Sciatic nerve (tissue), 2 donors: ENCODE data around the gene CDK9. TPM values are rescaled to one million over a fixed set of nuclear protein-coding genes. Genes with fewer than 3 reads are reported as not detected.

Experiments
- ATAC-seq: fragments of 200-7000 bp; cut with Tn5 transposase; one replicate; pipeline ENCODE4 v1.9.1; 2020; ENCODE audit warnings: mild to moderate bottlenecking, moderate library complexity
- DNase-seq: peaks from one replicate; pipeline ENCODE4 v3.0.0-alpha.2; 2020; ENCODE audit warnings: low spot score
- intact Hi-C: fragments of 100-400 bp; cut with DNase I; formaldehyde crosslinking; loops from one replicate; pipeline ENCODE4 v1.14.2; 2022
- total RNA-seq: library from RNA; stranded (reverse); fragmentation: NEBNext Ultra II Directional; extraction: Animal tissue kit (Norgen Biotek cat#: 25700); gene quantifications from one replicate; pipeline ENCODE4 v1.2.1, GENCODE V29; 2021
- donor health status: DM: no; HTN: no; CAD: no.
- donor health status: DM: no; HTN: no; CAD: no.

The CDK9 gene
- total RNA-seq, 1 donor from 2014 or later: 127 TPM

GRCh38 chr9:127758843-127759242 lies 27.0 kb upstream of the CDK9 start:
- intact Hi-C loops: no loop called here
- DNase-seq (no peak), ATAC-seq (no peak)

- intact Hi-C loops: no loop called here
- no peak for DNase-seq
- ATAC-seq: no peak
These were observed 24.8 kb upstream of the CDK9 start for GRCh38 chr9:127761061-127761460.

- intact Hi-C loops: no loop called here
- ATAC-seq (no peak), DNase-seq (no peak)
These were observed 24.3 kb upstream of the CDK9 start for GRCh38 chr9:127761491-127761956.

DNA sequence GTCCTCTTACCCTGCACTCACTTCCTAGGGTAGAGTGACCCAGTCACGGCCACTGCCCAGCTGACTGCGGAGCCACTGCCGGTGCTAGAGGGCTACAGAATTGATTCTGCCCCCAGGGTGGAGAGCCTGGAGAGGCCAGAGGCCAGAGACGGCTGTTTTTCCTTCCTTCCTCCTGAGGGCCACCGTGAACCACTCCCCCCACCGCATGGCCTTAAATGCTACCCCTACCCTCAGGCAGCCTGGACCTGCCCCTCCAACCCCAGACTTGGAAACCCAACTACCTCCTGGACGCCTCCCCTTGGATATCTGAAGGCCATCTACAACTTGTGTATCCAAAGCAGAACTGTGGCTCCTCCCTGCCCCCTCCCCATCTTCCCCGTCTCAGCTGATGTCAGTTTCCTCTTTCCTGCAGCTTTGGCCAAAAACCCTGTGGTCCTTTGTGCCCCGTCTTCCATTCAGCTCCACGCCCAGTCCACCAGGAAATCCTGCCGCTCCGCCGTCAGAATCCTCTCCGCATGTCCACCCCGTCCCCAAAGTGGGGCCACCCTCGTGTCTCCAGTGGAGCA lies 23.6 kb upstream of the CDK9 start:
- intact Hi-C loops: no loop called here
- DNase-seq (no peak), ATAC-seq (peak; percentile 46)

DNA sequence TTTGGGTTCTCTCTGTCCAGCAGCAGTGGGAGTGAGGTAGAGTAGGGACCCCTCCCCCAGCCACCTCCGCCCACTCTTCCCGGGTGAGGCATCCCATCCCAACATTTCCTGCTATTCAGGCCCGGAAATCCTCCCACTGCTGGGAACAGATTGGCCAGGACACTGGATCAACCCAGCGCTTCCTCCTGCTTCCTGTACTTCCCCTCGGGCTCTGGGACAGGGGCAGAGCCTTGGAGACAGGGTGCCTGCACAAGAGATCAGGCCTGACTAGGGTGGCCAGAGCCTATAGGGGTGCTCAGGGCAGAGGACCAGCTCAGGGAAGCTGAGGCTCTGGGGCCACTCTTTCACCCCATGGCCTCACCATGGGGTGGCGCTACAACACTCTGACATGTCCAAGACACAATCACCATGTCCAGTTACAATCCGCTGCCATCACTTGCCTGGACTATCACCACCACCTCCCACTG lies 21.9 kb upstream of the CDK9 start:
- intact Hi-C loops: no loop called here
- ATAC-seq: peak; percentile 19
- no peak for DNase-seq

DNA sequence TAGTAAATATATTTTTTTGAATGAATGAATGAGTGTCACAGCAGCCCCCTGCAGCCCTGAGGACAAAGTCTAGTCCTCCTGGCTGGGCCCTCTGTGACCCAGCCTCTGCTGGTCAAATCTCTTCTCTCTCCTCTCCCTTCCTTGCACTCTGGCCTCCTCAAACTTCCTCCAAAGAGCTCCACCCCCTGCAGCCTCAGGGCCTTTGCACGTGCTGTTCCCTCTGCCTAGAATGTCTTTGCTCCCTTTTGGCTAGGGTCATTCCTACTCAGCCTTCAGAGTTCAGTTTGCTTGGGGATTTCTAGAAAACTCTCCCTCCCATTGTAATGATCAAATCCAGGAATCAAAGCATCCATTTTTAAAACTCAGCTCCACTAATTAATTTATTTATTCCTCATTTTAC lies 20.4 kb upstream of the CDK9 start:
- intact Hi-C loops: no loop called here
- DNase-seq (no peak), ATAC-seq (no peak)

GRCh38 chr9:127767410-127767809 lies 18.4 kb upstream of the CDK9 start:
- ATAC-seq (no peak), DNase-seq (no peak)
- intact Hi-C loops: no loop called here

- intact Hi-C loops: no loop called here
- no peak for ATAC-seq
These were observed 17.9 kb upstream of the CDK9 start for GRCh38 chr9:127767909-127768331.

GRCh38 chr9:127768698-127769097 lies 17.1 kb upstream of the CDK9 start:
- ATAC-seq (no peak), DNase-seq (no peak)
- intact Hi-C loops: no loop called here

More at GRCh38 chr9:127767909-127768331, 17.9 kb upstream of the CDK9 start:
- DNase-seq: no peak

DNA sequence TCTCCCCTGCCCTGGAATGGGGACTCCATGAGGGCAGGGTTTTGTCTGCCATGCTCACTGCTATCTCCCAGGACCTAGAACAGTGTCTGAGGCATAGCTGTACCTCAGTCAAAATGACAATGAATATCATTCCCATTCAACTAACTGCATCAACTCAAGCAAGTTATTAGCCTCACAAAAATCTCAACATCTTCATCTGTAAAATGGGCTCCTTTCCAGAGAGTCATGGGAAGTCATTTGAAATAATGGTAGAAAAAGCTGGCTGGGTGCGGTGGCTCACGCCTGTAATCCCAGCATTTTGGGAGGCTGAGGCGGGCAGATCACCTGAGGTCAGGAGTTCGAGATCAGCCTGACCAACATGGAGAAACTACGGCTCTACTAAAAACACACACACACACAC lies 16.7 kb upstream of the CDK9 start:
- no peak for DNase-seq
- intact Hi-C loops: no loop called here
- ATAC-seq: no peak

DNA sequence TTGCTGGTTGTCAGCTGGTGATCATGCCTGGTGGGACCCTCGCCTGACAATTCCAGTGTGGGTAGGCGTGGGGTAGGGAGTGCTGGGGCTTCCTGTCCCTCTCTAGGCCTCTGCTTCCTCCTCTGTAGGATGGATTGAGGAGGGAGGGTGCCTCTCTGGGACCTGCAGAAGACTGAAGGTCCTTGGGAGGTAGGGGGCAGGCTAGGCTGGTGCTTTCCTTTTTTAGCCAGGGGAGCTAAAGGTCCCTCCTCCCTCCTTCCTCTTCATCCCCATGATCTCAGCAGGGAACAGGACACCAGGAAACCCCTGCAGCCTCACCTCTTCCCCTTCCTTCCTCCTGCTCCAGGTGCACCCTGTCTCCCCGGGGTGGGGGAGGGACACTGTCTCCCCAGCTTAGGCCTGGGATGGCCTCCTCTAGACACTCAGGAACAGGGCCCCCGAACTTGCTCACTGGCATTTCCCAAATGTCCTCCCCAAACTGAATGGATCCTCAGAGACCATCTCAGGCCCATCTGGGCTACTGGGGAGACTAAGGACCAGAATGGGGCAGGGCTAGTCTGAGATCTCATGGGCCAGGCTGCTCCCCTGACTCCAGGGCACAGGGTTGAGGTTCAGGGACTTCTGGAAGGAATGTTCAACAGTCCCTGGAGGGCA lies 15.8 kb upstream of the CDK9 start:
- DNase-seq (no peak), ATAC-seq (no peak)
- intact Hi-C loops: no loop called here

DNA sequence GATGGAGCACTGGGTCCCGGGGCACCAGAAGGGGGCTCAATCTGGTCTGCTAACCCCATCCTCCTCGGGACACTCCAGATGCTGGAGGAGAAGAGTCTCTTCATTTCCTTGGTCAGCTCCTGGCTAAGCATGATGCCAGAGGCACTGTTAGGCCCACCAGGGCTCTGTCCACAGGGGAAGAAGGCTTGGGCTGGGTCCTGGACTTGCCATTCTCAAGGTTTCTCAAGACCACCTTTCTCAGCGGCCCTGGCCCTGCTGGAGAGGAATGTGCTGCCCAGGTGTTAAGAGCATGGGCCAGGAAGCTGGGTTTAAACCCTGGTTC lies 15.3 kb upstream of the CDK9 start:
- no peak for DNase-seq
- no peak for ATAC-seq
- intact Hi-C loops: no loop called here

GRCh38 chr9:127770905-127771569 lies 14.8 kb upstream of the CDK9 start:
- ATAC-seq (peak; percentile 98), DNase-seq (peak; percentile 99)
- intact Hi-C loops: no loop called here

GRCh38 chr9:127771570-127772189 lies 14.2 kb upstream of the CDK9 start:
- ATAC-seq (no peak), DNase-seq (no peak)
- intact Hi-C loops: no loop called here

GRCh38 chr9:127772603-127773002 lies 13.2 kb upstream of the CDK9 start:
- no peak for DNase-seq
- ATAC-seq: no peak
- intact Hi-C loops: no loop called here

DNA sequence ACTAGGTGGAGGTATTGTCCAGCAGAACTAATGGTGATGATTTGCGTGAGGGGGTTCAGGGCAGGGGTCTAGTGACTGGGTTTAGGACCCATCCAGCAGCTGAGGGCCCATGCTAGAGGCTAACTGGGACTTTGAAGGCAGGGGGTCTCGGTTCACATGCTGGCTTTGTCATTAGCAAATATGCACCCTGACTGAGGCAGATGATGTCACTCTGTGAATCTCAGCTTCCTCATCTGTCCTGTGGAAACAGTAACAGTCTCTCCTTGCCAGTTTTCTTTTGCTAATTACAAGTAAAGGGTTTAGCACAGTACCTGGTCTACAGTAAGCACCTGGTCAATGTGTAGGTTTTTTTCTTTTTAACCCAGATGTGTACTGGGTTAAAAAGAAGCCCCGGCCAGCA lies 12.6 kb upstream of the CDK9 start:
- DNase-seq (no peak), ATAC-seq (no peak)
- intact Hi-C loops: no loop called here

GRCh38 chr9:127773981-127774380 lies 11.9 kb upstream of the CDK9 start:
- intact Hi-C loops: no loop called here
- DNase-seq: no peak
- ATAC-seq: no peak

DNA sequence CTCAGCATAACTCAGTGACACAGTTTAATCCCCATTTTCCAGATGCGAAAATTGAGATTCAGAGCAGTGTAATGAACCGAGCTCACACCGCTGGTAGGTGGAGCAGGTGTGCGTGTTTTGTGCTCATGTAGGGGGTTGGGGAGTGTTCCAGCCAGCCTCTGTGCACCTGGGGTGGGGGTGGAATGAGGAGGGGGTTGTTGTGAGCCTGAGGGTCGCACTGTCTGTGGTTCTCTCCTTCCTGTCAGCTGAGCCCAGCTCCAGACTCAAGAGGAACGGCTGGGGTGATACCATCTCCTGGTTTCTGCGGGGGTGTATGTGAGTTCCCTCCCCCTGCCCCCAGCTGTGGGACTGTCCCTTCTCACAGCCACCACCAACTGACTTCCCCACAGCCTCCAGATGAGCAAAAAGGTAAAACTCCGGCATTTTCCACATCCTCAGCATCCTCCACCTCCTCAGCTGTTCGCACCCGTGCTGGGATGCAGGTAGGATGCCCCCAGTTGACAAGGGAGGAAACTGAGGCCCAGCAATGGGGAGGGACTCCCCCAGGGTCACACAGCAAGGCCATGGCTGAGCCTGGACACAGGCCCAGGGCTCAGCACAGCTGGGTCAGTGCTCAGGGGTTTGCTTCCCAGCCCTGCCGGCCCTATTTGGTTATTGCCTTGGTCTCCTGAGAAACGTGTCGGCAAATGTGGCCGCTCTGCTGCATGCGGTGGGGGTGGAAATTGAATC lies 9.5 kb upstream of the CDK9 start:
- intact Hi-C loops: no loop called here
- DNase-seq (no peak), ATAC-seq (no peak)

DNA sequence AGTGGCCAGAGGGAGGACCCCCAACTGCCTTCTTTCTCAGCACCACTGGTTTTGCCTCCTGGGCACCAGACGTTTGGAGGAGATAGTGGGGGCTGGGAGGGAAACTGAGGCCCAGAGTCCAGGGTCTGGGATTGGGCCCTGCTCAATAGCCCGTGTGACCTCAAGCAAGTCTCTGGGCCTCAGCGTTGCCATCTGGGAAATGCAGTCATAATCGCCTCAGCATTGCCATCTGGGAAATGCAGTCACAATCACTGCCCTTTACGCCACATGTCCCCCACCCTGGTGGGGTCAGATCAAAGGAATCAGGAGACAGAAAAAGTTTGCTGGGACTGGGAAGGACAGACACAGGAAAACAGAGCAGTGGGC lies 8.9 kb upstream of the CDK9 start:
- DNase-seq: no peak
- intact Hi-C loops: no loop called here
- no peak for ATAC-seq
